Heart left ventricle (tissue), 13 donors: Measurements from ENCODE around the gene EFHD1.

Experiments used
- CTCF ChIP-seq, 12 donors: fragments of 200-600 bp; sonication (generic) in 4 of 12; IDR thresholded peaks; one replicate each; pipeline versions ENCODE4 v1.5.0 to v1.8.0; 2018 to 2022; ENCODE audit warnings: antibody characterized with exemption in 12 of 12, mild to moderate bottlenecking in 5 of 12
- POLR2A ChIP-seq, 2 donors: fragments of 450-650 bp; IDR thresholded peaks; one replicate each; pipeline ENCODE4 v1.6.1; 2017; ENCODE audit warnings: antibody characterized with exemption in 2 of 2, mild to moderate bottlenecking in 2 of 2, moderate library complexity in 2 of 2
- donor health status: ischemic (EF 13 %, LVEDD 7.1; RV severe dilation, severe dysfunction).
- donor health status: DM: no; HTN: yes; CAD: no.
- donor health status: DM: no; HTN: no; CAD: no.
- donor health status: ischemic (EF 25% LVEDD 6.9; RV normal size, moderate dysfunction).
- donor health status: ischemic (EF 25% LVEDD 5.7; RV mildly dilated, moderate dysfunction).
- donor health status: ischemic (EF 35%, LVEDD 5.7; RV mildly dilated, moderate dysfunction).
- donor health status: nonischemic (EF 11% LVEDD 7.7; RV severe dilation, severe dysfunction).
- donor health status: DM: yes; HTN: yes; CAD: no.
- donor health status: PGD.
- donor health status: ischemic (EF 29% LVEDD 5.4; RV normal size, mild dysfunction).
- donor health status: nonischemic (EF 23%, LVEDD 6.1; RV moderate dilation, normal function).

GRCh38 chr2:232633413-232634205, at the start of gene EFHD1:
- TF ChIP-seq POLR2A (IDR thresholded peaks at IDR 0.05): peak in 1 of 2 donors; percentile 83
- no peak for TF ChIP-seq CTCF (IDR thresholded peaks at IDR 0.05)
